Measurements from ENCODE around the gene C10orf143. TPM values are rescaled to one million over a fixed set of nuclear protein-coding genes. Genes with fewer than 3 reads are reported as not detected.

The C10orf143 gene
- total RNA-seq, 2 experiments from 2014 or later, result 2.5 to 3.0 TPM

DNA sequence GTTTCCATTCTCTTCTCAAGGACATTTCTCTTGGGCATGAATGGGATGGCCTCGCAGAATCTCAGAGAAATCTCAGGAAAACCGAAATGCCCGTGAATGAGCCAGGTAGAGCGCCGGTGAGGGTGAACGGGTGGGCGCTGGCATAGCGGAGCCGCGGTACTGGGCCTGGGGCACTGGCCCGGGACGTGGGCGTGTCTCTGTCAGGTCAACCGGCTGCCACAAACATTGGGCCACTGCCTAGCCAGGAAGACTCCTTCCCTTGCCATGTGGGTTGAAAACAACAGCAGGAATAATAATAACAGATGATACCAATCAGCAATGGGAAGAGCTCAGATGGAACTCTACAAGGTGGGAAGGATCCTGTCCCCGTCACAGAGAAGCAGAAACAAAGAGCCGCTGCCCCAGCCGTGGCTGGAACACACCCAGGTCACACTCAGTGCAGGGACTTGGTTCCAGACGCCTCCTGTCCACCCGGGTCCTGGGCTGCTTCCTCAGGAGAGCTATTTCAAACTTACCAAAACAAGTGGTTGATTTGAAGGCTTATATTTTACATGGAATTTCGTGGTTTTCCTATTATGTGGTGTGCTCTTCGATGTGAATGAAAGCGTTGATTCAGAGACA lies 95.4 kb downstream of the C10orf143 start:
- Mint-ChIP-seq H3K27me3 (no peaks in the 10 kb centered on the region), H3K36me3 (no peaks in the 10 kb centered on the region), H3K9me3 (no peaks in the 10 kb centered on the region), H3K27ac (no peak overlapping the region), H3K4me3 (no peak overlapping the region), H3K4me1 (ENCODE audit: low read depth) (peaks cover 2% of the 10 kb centered on the region)
- DNase-seq, result no peak
- ChIA-PET CTCF (no interaction called here), POLR2A (no interaction called here)
- intact Hi-C loops (cut with micrococcal nuclease), result no loop called here

DNA sequence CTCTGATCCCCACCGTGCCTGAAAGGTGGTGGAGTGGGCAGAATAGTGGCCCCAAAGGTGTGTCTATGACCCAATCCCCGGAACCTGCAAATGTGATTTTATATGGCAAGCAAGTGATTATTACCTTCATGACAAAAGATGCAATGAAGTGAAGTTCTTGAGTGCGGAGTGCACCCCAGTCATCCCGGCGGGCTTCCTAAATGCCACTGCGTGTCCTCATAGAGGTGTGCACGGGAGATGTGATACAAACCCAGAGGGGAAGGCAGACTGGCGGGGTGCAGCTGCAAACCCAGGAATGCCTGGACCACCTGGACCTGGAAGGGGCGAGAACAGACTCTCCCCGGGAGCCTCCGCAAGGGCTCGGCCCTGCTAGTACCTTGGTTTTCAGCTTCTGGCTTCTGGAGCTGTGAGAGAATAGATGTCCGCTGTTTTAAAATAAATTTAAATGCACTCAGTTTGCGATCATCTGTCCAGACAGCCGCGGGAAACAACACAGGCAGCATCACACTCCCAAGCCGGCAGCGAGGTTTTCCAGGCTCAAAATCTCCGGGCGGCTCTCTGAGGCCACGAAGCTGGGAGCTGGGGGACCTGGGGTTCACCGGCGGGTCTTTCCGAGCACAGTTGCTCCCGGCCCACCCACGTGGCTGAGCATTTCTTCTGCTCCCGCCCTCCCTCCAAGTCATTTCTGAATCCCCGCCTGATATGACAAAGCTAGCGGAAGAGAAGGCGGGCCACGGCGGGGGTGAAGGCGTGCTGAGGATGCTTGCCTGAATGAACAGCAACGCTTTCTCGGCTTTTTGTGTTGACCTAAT lies 96.2 kb downstream of the C10orf143 start:
- Mint-ChIP-seq H3K36me3 (no peaks in the 10 kb centered on the region), H3K4me1 (ENCODE audit: low read depth) (peaks cover 2% of the 10 kb centered on the region), H3K27me3 (peaks cover 2% of the 10 kb centered on the region), H3K27ac (no peak overlapping the region), H3K9me3 (no peaks in the 10 kb centered on the region), H3K4me3 (no peak overlapping the region)
- CTCF ChIA-PET, result no interaction called here
- POLR2A ChIA-PET, result no interaction called here
- intact Hi-C loops (cut with micrococcal nuclease), result no loop called here
- DNase-seq, result no peak

Other genes with a start within 250 kb of the C10orf143 start
- not detected for gene EBF3, start 146.6 kb downstream of the C10orf143 start, total RNA-seq
- 100 to 1,000 TPM; 112 to 113 TPM for gene GLRX3, start 25.6 kb upstream of the C10orf143 start, total RNA-seq

Data from activated CD4-positive, alpha-beta memory T cell treated with anti-CD3 and anti-CD28 coated beads for 36 hours (primary cell).